CD14-positive monocyte (primary cell): ENCODE data around the gene SDK1. TPM values are rescaled to one million over a fixed set of nuclear protein-coding genes. Genes with fewer than 3 reads are reported as not detected.

ENCODE experiments used
- DNase-seq, 3 donors: peaks; one replicate each; pipeline ENCODE4 v3.0.0-alpha.2; 2011 to 2022
- H2AFZ ChIP-seq: 2 replicates; pipeline ENCODE4 v1.6.0; 2012; ENCODE audit warnings: mild to moderate bottlenecking, low read depth, low read length, inconsistent platforms; ENCODE audit not compliant: insufficient read depth, poor library complexity, severe bottlenecking
- H3K27ac ChIP-seq, 2 donors: 1 replicate in 1 of 2; 2 replicates in 1 of 2; pipeline ENCODE4 v1.5.1; 2012 to 2013; ENCODE audit warnings: low read length in 2 of 2, control low read depth in 1 of 2, inconsistent platforms in 1 of 2, low read depth in 1 of 2, mild to moderate bottlenecking in 1 of 2
- H3K27me3 ChIP-seq, 2 donors: one replicate each; pipeline versions ENCODE4 v1.6.0 to v1.6.1; 2011 to 2013; ENCODE audit warnings: low read length in 2 of 2; ENCODE audit not compliant: control insufficient read depth in 2 of 2, insufficient read depth in 2 of 2
- H3K36me3 ChIP-seq, 2 donors: replicated peaks in 1 of 2; 1 replicate in 1 of 2; 2 replicates in 1 of 2; pipeline versions ENCODE4 v1.5.1 to v1.6.1; 2012 to 2013; ENCODE audit warnings: low read length in 2 of 2, control low read depth in 1 of 2, inconsistent platforms in 1 of 2, mild to moderate bottlenecking in 1 of 2; ENCODE audit not compliant: insufficient read depth in 2 of 2, control insufficient read depth in 1 of 2
- H3K4me1 ChIP-seq, 2 donors: 1 replicate in 1 of 2; 2 replicates in 1 of 2; pipeline versions ENCODE4 v1.5.1 to v1.6.1; 2012 to 2013; ENCODE audit warnings: low read length in 2 of 2, control low read depth in 1 of 2, inconsistent platforms in 1 of 2, mild to moderate bottlenecking in 1 of 2, moderate library complexity in 1 of 2; ENCODE audit not compliant: insufficient read depth in 2 of 2, control insufficient read depth in 1 of 2
- H3K4me2 ChIP-seq: replicated peaks from 2 replicates; pipeline ENCODE3; 2012; ENCODE audit warnings: low read length, moderate library complexity, mild to moderate bottlenecking; ENCODE audit not compliant: poor library complexity, severe bottlenecking; ENCODE audit errors: extremely low read depth
- H3K4me3 ChIP-seq, 3 experiments: fragments of 200-600 bp in 1 of 3; sonication (generic) in 1 of 3; replicated peaks in 1 of 3; 1 replicate in 2 of 3; 2 replicates in 1 of 3; pipeline ENCODE4 v1.5.1; 2011 to 2013; ENCODE audit warnings: low read length in 3 of 3, mild to moderate bottlenecking in 3 of 3, control low read depth in 2 of 3, low read depth in 2 of 3, inconsistent platforms in 1 of 3, moderate library complexity in 1 of 3
- H3K79me2 ChIP-seq: 2 replicates; pipeline ENCODE4 v1.6.0; 2012; ENCODE audit warnings: mild to moderate bottlenecking, control low read depth, inconsistent platforms, low read length, moderate library complexity; ENCODE audit not compliant: insufficient read depth
- H3K9ac ChIP-seq: 2 replicates; pipeline ENCODE4 v1.6.0; 2017; ENCODE audit warnings: low read length, mild to moderate bottlenecking; ENCODE audit not compliant: insufficient read depth, poor library complexity, severe bottlenecking
- H3K9me3 ChIP-seq, 2 donors: replicated peaks in 1 of 2; 1 replicate in 1 of 2; 2 replicates in 1 of 2; pipeline versions ENCODE4 v1.5.1 to v1.6.1; 2012 to 2013; ENCODE audit warnings: low read length in 2 of 2, control low read depth in 1 of 2; ENCODE audit not compliant: control insufficient read depth in 1 of 2, insufficient read depth in 1 of 2
- H4K20me1 ChIP-seq: 2 replicates; pipeline ENCODE4 v1.6.0; 2012; ENCODE audit warnings: mild to moderate bottlenecking, low read length, control low read depth, moderate library complexity; ENCODE audit not compliant: insufficient read depth
- H3K27ac Mint-ChIP-seq, 7 donors: one replicate each; pipeline ENCODE4 v1.8.0; 2020; ENCODE audit warnings: mild to moderate bottlenecking in 7 of 7, mixed read lengths in 7 of 7, moderate library complexity in 6 of 7, inconsistent platforms in 2 of 7
- H3K27me3 Mint-ChIP-seq, 3 donors: one replicate each; pipeline ENCODE4 v1.8.0; 2021 to 2022; ENCODE audit warnings: low read depth in 3 of 3, mild to moderate bottlenecking in 3 of 3, mixed read lengths in 3 of 3, moderate library complexity in 3 of 3, inconsistent platforms in 1 of 3
- H3K36me3 Mint-ChIP-seq, 2 donors: one replicate each; pipeline ENCODE4 v1.8.0; 2020; ENCODE audit warnings: mixed read lengths in 2 of 2, inconsistent platforms in 1 of 2, mild to moderate bottlenecking in 1 of 2
- H3K4me1 Mint-ChIP-seq: one replicate; pipeline ENCODE4 v1.8.0; 2020; ENCODE audit warnings: mild to moderate bottlenecking, mixed read lengths
- H3K4me3 Mint-ChIP-seq, 2 donors: one replicate each; pipeline ENCODE4 v1.8.0; 2020; ENCODE audit warnings: mild to moderate bottlenecking in 2 of 2, mixed read lengths in 2 of 2, moderate library complexity in 1 of 2
- H3K9me3 Mint-ChIP-seq, 7 donors: one replicate each; pipeline ENCODE4 v1.8.0; 2020 to 2022; ENCODE audit warnings: mixed read lengths in 7 of 7, mild to moderate bottlenecking in 6 of 7, moderate library complexity in 6 of 7, inconsistent platforms in 2 of 7
- CTCF ChIP-seq: fragments of 200-600 bp; IDR thresholded peaks from one replicate; pipeline ENCODE4 v1.8.0; 2022; ENCODE audit warnings: antibody characterized with exemption, mild to moderate bottlenecking
- WGBS: methylation state at CpG from one replicate; pipeline ENCODE4 v1.1.5; 2013; ENCODE audit warnings: missing lambda C conversion rate; ENCODE audit not compliant: insufficient coverage; 5-methylcytosine and 5-hydroxymethylcytosine counted together
- intact Hi-C, 2 donors: fragments of 100-400 bp; cut with micrococcal nuclease; formaldehyde crosslinking; loops; one replicate each; pipeline versions ENCODE4 v1.15.0 to v1.15.1; 2023
- polyA plus RNA-seq, 3 donors: library from polyadenylated mRNA; depleted of rRNA in 1 of 3; unstranded in 2 of 3; stranded (reverse) in 1 of 3; fragments of 300-500 nt in 2 of 3; fragments of >200 nt in 1 of 3; fragmentation: Illumina TruSeq in 2 of 3; gene quantifications; 1 replicate in 2 of 3; 2 replicates in 1 of 3; pipeline ENCODE4 v1.2.3, GENCODE V29; 2012 to 2021

SDK1 gene
- polyA plus RNA-seq, 3 donors: 0.01 TPM; not detected in 2

DNA sequence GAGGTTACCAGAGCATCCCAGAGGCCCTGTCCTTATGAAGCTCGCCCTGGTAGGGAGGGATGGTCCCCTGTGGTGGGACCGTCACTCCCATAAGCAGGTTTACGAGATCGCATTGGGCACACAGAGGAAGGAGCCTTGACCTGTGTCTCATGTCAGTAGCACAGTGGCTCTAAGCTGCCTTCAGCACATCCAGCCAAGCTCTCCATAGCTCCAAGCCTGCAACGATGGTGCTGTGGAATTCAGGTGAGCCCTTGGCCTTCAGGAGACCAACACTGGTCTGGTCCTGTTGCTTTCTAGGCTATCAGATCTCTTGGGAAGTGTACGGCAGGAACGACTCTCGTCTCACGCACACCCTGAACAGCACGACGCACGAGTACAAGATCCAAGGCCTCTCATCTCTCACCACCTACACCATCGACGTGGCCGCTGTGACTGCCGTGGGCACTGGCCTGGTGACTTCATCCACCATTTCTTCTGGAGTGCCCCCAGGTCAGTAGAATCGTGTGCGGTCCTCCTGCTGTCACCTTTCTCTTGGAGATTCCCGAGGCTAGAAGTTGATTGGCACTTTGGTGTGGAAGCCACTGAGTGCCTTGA is 775.7 kb downstream of the SDK1 start:
- no peaks in the 10 kb centered on the region for H3K36me3 ChIP-seq
- no peaks in the 10 kb centered on the region for H4K20me1 ChIP-seq
- no peak overlapping the region for H3K4me2 ChIP-seq
- H3K27ac Mint-ChIP-seq: no peak overlapping the region
- H3K4me3 Mint-ChIP-seq: no peak overlapping the region
- no peak overlapping the region for H3K9ac ChIP-seq
- no peak overlapping the region for H3K4me3 ChIP-seq
- H3K36me3 Mint-ChIP-seq: no peaks in the 10 kb centered on the region
- H3K9me3 Mint-ChIP-seq: peaks cover 9 to 22% (median 12%) of the 10 kb centered on the region in 7 donors
- no peak for DNase-seq
- no peaks in the 10 kb centered on the region for H3K27me3 ChIP-seq
- TF ChIP-seq CTCF: no peak
- no peaks in the 10 kb centered on the region for H3K4me1 ChIP-seq
- H3K27me3 Mint-ChIP-seq: peaks cover 0 to 3% (median 3%) of the 10 kb centered on the region in 3 donors
- H3K79me2 ChIP-seq: no peaks in the 10 kb centered on the region
- peaks cover 4 to 16% of the 10 kb centered on the region in 2 donors for H3K9me3 ChIP-seq
- H2AFZ ChIP-seq: no peak overlapping the region
- WGBS: 97% methylated on average over 13 of the region's 19 CpGs
- no peak overlapping the region for H3K27ac ChIP-seq
- no peaks in the 10 kb centered on the region for H3K4me1 Mint-ChIP-seq
- intact Hi-C loops: no loop called here

DNA sequence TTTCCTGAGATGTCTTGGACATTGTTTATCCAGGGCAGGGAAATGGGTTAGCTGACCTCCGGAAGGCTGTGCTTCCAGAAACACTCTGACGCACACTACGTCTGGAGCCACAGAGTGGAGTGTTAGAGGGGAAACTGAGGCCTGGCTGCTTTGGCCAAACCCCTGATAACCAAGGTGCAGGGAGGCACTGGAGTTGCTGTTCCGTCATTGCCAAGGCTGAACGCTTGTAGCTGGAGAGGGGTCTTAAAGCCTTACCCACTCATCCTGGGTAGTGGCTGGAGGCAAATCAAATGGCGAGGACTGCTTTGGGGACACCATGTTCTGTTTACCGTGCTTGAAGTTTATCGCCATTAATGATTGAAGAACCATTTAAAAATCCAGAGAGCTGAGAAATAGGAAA is 776.9 kb downstream of the SDK1 start:
- Histone ChIP-seq H3K4me3 (no peak overlapping the region), H4K20me1 (no peaks in the 10 kb centered on the region), H3K4me1 (no peaks in the 10 kb centered on the region), H3K9ac (no peak overlapping the region), H3K36me3 (no peaks in the 10 kb centered on the region), H3K9me3 (peaks cover 4 to 16% of the 10 kb centered on the region in 2 donors), H3K27me3 (no peaks in the 10 kb centered on the region), H3K27ac (no peak overlapping the region), H3K79me2 (no peaks in the 10 kb centered on the region), H2AFZ (no peak overlapping the region), H3K4me2 (no peak overlapping the region)
- no peak for DNase-seq
- H3K4me3 Mint-ChIP-seq: no peak overlapping the region
- H3K4me1 Mint-ChIP-seq: no peaks in the 10 kb centered on the region
- no peaks in the 10 kb centered on the region for H3K36me3 Mint-ChIP-seq
- WGBS: 97% methylated on average over 5 of the region's 8 CpGs
- H3K27me3 Mint-ChIP-seq: peaks cover 0 to 3% (median 3%) of the 10 kb centered on the region in 3 donors
- TF ChIP-seq CTCF: no peak
- H3K9me3 Mint-ChIP-seq: peaks cover 9 to 24% (median 15%) of the 10 kb centered on the region in 7 donors
- intact Hi-C loops: no loop called here
- H3K27ac Mint-ChIP-seq: no peak overlapping the region
